ENCODE data around the gene ZNF507.
A peak's percentile ranks its signal among the peaks of the same experiment; 100 is the strongest.

ZNF507 gene

GRCh38 chr19:32337084-32337808 is 8.2 kb upstream of the ZNF507 start:
- no peak for DNase-seq (ENCODE audit: low read depth, low spot score)
- H3K27ac ChIP-seq, result no peak overlapping the region

- H3K27ac ChIP-seq, result no peak overlapping the region
Measured at GRCh38 chr19:32339423-32339822, 6.0 kb upstream of the ZNF507 start.

GRCh38 chr19:32339988-32340874 is 5.2 kb upstream of the ZNF507 start:
- H3K27ac ChIP-seq, result no peak overlapping the region
- DNase-seq (ENCODE audit: low read depth, low spot score), result no peak

More at GRCh38 chr19:32339423-32339822, 6.0 kb upstream of the ZNF507 start:
- no peak for DNase-seq (ENCODE audit: low read depth, low spot score)

DNA sequence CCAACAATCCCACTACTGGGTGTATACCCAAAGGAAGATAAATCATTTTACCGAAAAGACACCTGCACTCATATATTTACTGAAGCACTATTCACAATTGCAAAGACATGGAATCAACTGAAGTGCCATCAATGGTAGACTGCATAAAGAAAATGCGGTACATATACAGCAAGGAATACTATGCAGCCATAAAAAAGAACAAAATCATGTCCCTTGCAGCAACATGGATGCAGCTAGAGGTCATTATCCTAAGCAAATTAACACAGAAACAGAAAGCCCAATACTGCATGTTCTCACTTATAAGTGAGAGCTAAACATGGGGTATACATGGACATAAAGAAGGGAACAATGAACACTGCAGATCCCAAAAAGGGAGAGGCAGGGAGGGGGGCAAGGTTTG is 2.7 kb upstream of the ZNF507 start:
- DNase-seq (ENCODE audit: low read depth, low spot score), result no peak
- H3K27ac ChIP-seq, result no peak overlapping the region

DNA sequence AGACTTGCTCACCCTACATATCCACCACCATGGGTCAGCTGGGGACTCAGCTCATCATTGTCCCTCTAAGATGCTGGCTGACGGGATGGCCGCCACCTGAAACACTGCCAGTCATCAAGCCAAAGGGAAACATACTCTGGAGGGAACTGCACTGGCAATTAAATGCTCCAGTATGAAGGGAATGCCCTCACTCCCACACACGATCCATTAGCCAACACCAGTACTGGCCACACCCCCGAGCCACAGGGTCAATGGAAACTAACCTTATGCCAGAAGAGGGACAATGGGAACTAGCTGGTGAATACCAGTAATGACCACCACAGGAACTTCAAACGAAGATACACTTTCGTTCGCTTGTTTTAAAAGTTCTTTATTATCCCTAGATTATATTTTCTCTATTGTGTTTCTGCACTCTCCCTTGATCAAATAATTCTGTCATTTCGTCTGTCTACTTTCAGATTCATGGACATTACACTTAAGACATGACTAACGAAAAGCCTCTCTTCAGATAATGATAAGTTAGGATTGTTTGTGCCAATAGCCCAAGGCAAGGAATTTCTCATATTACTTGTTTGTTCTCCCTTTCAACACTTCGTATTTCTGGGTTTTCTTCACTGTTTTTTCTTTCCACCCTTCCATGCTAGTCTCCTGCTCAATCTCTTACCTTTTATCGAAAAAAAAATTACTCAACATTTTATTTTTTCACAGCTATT is 1.7 kb upstream of the ZNF507 start:
- no peak overlapping the region for H3K27ac ChIP-seq
- no peak for DNase-seq (ENCODE audit: low read depth, low spot score)

- DNase-seq (ENCODE audit: low read depth, low spot score), result no peak
- H3K27ac ChIP-seq, result no peak overlapping the region
Measured at GRCh38 chr19:32346901-32347300, 1.5 kb downstream of the ZNF507 start.

GRCh38 chr19:32347573-32347972 is 2.2 kb downstream of the ZNF507 start:
- H3K27ac ChIP-seq, result no peak overlapping the region
- DNase-seq (ENCODE audit: low read depth, low spot score), result no peak

GRCh38 chr19:32349051-32349450 is 3.6 kb downstream of the ZNF507 start:
- no peak overlapping the region for H3K27ac ChIP-seq
- DNase-seq (ENCODE audit: low read depth, low spot score), result no peak

GRCh38 chr19:32349724-32350470 is 4.5 kb downstream of the ZNF507 start:
- H3K27ac ChIP-seq, result no peak overlapping the region
- DNase-seq (ENCODE audit: low read depth, low spot score), result no peak

GRCh38 chr19:32350471-32350865 is 5.1 kb downstream of the ZNF507 start:
- peak; percentile 16 for DNase-seq (ENCODE audit: low read depth, low spot score)

DNA sequence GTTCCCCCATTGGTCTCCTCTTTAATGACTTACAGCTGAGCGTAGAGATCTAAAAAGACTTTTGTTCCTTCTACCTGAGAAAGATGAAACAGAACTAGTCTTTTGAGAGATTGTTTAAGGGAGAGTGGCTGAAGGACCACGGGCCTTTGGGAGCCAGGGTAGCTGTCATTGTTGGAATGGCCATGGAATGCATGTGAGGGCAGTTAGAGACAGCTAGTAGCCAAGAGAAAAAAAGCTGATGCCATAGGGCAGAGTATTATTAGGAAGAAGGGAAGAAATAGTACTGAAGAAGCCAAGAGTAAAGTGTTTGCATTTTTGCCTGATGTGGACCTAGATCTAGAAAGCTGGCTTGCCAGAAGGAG is 5.6 kb downstream of the ZNF507 start:
- DNase-seq (ENCODE audit: low read depth, low spot score), result no peak
- no peak overlapping the region for H3K27ac ChIP-seq

More at GRCh38 chr19:32350471-32350865, 5.1 kb downstream of the ZNF507 start:
- H3K27ac ChIP-seq, result no peak overlapping the region

GRCh38 chr19:32352241-32352630 is 6.8 kb downstream of the ZNF507 start:
- no peak for DNase-seq (ENCODE audit: low read depth, low spot score)
- H3K27ac ChIP-seq, result no peak overlapping the region

DNA sequence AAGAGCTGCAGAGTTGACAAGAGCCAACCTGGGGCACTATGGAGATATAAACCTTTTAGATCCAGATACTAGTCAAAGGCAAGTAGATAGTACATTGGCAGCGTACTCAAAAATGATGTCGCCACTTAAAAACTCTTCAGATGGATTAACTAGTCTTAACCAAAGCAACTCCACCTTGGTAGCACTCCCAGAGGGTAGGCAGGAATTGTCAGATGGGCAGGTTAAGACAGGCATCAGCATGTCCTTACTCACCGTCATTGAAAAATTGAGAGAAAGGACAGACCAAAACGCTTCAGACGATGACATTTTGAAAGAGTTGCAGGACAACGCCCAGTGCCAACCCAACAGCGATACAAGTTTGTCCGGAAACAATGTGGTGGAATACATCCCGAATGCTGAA is 8.9 kb downstream of the ZNF507 start:
- no peak for DNase-seq (ENCODE audit: low read depth, low spot score)

DNA sequence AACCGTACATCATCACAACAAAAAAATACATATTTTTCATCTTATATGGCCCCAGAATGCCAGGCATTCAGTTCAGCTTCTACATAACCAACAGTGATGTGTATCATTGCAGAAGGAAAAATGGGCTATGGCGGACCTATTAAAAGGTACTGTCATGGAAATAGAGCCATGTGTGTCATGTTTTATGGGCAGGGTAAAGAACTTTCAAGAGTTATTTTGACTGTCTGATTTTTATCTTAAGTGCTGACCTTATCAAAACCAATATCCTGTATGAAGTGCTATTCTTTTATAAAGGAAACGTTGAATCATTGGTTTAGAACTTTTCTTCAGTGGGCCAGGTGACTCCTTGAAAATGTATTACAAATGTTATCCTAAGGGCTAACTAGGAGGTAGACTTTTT is 9.9 kb downstream of the ZNF507 start:
- no peak overlapping the region for H3K27ac ChIP-seq
- DNase-seq (ENCODE audit: low read depth, low spot score), result no peak

More for the DNA sequence above, 8.9 kb downstream of the ZNF507 start:
- H3K27ac ChIP-seq, result no peak overlapping the region

DNA sequence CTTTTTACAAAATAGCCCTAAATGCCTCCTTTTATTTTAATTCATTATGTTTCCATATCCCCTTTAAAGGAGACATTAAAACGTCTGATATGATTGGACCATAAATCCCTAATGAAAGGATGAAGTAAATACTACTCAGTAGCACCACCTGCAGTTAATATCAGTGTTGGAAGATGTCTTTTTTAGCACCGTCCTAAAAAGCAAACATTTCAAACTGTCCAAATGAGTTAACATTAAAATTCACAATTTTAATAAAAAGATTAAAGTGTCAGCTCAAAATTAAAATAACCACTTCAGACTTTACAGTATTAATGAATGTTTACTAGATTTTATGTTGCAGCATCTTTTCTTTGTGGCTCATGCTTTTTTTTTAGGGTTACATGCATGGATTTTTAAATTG is 12.3 kb downstream of the ZNF507 start:
- DNase-seq (ENCODE audit: low read depth, low spot score), result no peak
- no peak overlapping the region for H3K27ac ChIP-seq

DNA sequence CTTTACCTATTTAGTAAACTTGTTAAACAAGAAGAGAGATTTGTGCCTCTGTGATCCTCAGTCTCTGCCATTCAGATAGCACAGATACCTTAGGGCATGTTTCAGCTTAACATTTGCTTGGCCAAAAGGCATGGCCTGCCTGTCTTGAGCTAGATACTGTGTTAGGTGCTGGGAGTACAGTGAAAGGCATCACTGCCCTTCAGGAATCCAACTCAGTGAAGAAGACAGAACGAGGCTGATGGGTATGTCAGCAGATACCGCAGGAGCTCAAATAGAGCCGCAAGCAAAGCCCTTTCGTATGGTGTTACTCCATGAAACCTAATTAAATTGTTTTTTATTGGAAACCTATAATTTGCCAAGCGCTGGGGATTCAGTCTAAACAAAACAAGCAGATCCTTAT is 12.9 kb downstream of the ZNF507 start:
- DNase-seq (ENCODE audit: low read depth, low spot score), result no peak
- H3K27ac ChIP-seq, result no peak overlapping the region

DNA sequence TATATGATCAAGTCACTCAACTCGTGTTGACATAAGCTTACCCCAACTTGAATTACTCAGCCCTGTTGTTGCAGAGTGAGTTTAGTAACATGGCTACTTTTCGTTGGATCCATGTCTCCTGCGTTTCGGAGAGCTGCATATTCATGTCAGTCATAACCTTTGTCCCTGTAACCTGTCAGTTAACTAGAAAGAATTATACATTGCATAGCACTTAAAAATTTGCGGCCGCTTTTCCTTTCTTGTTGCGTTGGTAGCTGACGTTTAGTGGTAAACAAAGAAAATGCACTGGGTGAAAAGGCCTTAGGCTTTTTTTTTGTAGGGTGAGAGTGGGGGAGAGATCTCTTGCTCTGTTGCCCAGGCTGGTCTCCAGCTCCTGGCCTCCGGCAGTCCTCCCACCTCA is 14.2 kb downstream of the ZNF507 start:
- no peak for DNase-seq (ENCODE audit: low read depth, low spot score)
- no peak overlapping the region for H3K27ac ChIP-seq

DNA sequence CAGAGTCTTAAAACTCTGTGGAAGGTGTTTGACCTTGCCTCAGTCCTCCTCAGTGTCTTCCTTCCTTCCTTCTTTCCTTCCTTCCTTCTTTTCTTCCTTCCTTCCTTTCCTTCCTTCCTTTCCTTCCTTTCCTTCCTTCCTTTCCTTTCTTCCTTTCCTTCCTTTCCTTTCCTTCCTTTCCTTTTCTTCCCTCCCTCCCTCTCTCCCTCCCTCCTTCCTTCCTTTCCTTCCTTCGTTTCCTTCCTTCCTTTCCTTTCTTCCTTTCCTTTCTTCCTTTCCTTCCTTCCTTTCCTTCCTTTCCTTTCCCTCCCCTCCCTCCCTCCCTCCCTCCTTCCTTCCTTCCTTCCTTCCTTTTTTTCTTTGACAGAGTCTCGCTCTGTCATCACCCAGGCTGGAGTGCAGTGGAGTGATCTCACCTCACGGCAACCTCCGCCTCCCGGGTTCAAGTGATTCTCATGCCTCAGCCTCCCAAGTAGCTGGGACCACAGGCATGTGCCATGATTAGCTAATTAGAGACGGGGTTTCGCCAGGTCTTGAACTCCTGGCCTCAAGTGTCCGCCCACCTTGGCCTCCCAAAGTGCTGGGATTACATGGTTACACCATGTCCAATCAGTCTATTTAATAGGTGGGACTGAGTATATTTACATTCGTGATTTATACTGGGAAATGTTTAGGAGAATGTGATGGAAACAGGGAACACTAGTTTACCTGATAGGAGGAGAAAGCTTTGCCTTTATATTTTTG is 16.3 kb downstream of the ZNF507 start:
- no peak for DNase-seq (ENCODE audit: low read depth, low spot score)
- no peak overlapping the region for H3K27ac ChIP-seq

- no peak for DNase-seq (ENCODE audit: low read depth, low spot score)
- H3K27ac ChIP-seq, result no peak overlapping the region
Measured at GRCh38 chr19:32362318-32362691, 16.9 kb downstream of the ZNF507 start.

DNA sequence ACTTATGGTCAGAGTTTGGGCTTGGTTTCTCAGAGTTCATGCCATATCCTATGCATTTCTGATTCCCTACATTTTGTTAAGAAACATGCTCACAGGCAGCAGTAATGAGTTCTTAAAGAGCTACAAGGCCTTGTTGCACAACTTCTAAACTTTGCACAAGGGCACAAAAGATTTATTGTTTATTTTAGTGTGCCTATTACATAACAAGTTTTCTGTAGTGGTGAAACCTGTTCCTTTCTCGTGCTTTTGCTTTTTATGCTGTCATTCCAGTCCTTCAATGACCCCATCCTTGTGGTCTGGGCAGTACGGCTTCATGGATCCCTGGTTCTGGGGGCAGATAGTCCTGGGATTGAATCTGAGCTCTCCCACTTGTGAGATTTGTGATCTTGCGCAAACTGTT is 17.8 kb downstream of the ZNF507 start:
- peak; percentile 20 for DNase-seq (ENCODE audit: low read depth, low spot score)

More for the DNA sequence above, 17.8 kb downstream of the ZNF507 start:
- no peak overlapping the region for H3K27ac ChIP-seq
